Omental fat pad (tissue), 4 donors: ENCODE data around the gene NCBP3. TPM values are rescaled to one million over a fixed set of nuclear protein-coding genes. Genes with fewer than 3 reads are reported as not detected.

Experiments used
- ATAC-seq: fragments of 150-250 bp; one replicate; pipeline ENCODE4 v1.9.1; 2016; ENCODE audit warnings: mild to moderate bottlenecking, moderate library complexity; ENCODE audit not compliant: low FRiP score
- DNase-seq: peaks from one replicate; pipeline ENCODE4 v3.0.0-alpha.2; 2019; ENCODE audit warnings: low spot score
- total RNA-seq, 4 donors: library from RNA; depleted of rRNA; stranded (reverse); fragments of >200 nt; gene quantifications; one replicate each; pipeline ENCODE4 v1.1.0, GENCODE V29; 2016
- TF ChIP-seq, protein P1 (sequence below), 3 donors: fragments of 450-650 bp; IDR thresholded peaks; one replicate each; pipeline ENCODE4 v1.5.1; 2016 to 2017; ENCODE audit warnings: antibody characterized with exemption in 3 of 3, mild to moderate bottlenecking in 3 of 3, moderate library complexity in 2 of 3

Gene NCBP3
- total RNA-seq, 4 donors from 2014 or later, result 16.3 to 31.9 (median 23.9) TPM

DNA sequence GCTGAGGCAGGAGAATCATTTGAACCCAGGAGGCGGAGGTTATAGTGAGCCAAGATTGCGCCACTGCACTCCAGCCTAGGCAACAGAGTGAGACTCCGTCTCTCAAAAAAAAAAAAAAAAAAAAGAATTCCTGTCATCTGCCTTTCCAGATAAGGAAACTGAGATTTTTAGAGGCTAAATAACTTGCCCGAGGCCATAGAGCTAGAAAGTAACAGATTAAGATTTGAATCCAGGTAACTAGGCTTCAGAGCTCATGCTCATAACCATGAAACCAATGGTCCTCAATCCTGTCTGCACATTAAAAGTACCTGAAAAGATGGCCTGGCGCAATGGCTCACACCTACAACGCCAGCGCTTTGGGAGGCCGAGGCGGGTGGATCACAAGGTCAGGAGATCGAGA is 9.5 kb downstream of the NCBP3 start:
- DNase-seq, result no peak
- ATAC-seq, result no peak
- TF ChIP-seq, protein P1, sequence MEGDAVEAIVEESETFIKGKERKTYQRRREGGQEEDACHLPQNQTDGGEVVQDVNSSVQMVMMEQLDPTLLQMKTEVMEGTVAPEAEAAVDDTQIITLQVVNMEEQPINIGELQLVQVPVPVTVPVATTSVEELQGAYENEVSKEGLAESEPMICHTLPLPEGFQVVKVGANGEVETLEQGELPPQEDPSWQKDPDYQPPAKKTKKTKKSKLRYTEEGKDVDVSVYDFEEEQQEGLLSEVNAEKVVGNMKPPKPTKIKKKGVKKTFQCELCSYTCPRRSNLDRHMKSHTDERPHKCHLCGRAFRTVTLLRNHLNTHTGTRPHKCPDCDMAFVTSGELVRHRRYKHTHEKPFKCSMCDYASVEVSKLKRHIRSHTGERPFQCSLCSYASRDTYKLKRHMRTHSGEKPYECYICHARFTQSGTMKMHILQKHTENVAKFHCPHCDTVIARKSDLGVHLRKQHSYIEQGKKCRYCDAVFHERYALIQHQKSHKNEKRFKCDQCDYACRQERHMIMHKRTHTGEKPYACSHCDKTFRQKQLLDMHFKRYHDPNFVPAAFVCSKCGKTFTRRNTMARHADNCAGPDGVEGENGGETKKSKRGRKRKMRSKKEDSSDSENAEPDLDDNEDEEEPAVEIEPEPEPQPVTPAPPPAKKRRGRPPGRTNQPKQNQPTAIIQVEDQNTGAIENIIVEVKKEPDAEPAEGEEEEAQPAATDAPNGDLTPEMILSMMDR (IDR thresholded peaks at IDR 0.05), result no peak

GRCh38 chr17:3835410-3836229 is 10.4 kb downstream of the NCBP3 start:
- DNase-seq (no peak), ATAC-seq (no peak)
- TF ChIP-seq, protein P1 (IDR thresholded peaks at IDR 0.05), result no peak

DNA sequence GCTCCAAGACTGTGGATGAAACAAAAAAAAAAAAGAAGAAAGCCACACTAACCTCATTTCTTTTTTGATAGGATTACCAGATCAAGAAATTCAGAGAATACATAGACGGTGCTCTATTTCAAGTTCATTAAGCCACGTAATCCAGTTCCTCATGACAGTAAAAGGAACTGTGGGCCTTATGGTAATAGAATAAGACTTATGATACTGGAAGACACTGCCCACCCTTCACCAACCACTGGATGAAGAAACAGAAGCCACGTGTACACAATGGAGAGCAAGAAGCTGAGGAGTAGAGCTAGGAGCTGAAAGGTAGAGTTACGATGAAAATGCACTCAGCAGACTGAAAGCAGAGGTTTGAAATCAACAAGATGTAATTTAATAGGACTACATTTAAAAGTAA is 11.2 kb downstream of the NCBP3 start:
- no peak for ATAC-seq
- DNase-seq, result no peak

GRCh38 chr17:3828852-3829232 is 17.2 kb downstream of the NCBP3 start:
- ATAC-seq (no peak), DNase-seq (no peak)
- TF ChIP-seq, protein P1 (IDR thresholded peaks at IDR 0.05), result no peak

More for the DNA sequence above, 11.2 kb downstream of the NCBP3 start:
- TF ChIP-seq, protein P1 (IDR thresholded peaks at IDR 0.05), result no peak

DNA sequence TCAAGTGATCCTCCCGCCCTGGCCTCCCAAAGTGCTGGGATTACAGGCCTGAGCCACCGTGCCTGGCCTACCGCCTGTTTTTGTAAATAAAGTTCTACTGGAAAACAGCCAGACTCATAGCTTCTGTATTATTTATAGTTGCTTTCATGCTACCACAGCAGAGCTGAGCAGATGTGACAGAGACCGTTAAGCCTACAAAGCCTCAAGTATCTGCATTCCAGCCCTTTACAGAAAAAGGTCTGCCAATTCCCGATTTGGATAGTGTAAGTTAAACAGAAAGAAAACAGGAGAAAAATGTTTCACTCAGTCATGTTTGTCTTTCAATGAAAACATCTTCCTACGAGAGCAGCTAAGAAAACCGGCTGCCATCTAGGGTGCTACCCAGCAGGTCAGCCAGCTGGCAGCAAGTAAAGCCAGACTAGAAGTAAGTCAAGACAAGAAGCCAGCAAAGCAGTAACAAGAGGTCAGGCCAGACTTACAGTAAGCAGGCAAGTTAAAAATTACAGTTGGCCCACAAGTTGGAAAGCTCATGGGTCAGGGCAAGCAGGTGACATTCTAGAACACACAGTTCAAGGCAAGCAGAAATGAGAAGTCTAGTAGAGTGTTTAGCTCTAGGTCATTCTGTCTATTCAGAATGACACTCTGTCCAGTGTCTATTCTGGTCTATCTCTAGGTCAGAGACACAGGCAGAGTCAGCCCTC is 17.7 kb downstream of the NCBP3 start:
- no peak for DNase-seq
- no peak for ATAC-seq

GRCh38 chr17:3827124-3827773 is 18.8 kb downstream of the NCBP3 start:
- ATAC-seq, result no peak
- TF ChIP-seq, protein P1 (IDR thresholded peaks at IDR 0.05), result no peak

More for the DNA sequence above, 17.7 kb downstream of the NCBP3 start:
- TF ChIP-seq, protein P1 (IDR thresholded peaks at IDR 0.05), result no peak

More at GRCh38 chr17:3827124-3827773, 18.8 kb downstream of the NCBP3 start:
- DNase-seq, result peak; percentile 50
